GM23248 (cell line): ENCODE data around the gene MOCOS.

ENCODE experiments used
- EZH2 ChIP-seq: fragments of 200-600 bp; sonication (generic); IDR thresholded peaks from 2 replicates; pipeline ENCODE4 v1.6.1; 2018; ENCODE audit warnings: antibody characterized with exemption, mild to moderate bottlenecking; ENCODE audit not compliant: insufficient read depth, poor library complexity, severe bottlenecking
- EZH2phosphoT487 ChIP-seq: fragments of 200-600 bp; sonication (generic); IDR thresholded peaks from 2 replicates; pipeline ENCODE4 v1.6.1; 2018; ENCODE audit warnings: antibody characterized with exemption, moderate library complexity, mild to moderate bottlenecking, low read depth; ENCODE audit not compliant: insufficient read depth

GRCh38 chr18:36264283-36264682 is 77.0 kb downstream of the MOCOS start:
- no peak for TF ChIP-seq EZH2
- TF ChIP-seq EZH2phosphoT487 = no peak
